ENCODE data around the gene ABCB8.
"Not testable (repeated sequence)": the region's sequence is repeated elsewhere in the genome, so short reads cannot be mapped to it uniquely, and the experiment has no call there.

ABCB8 gene

DNA sequence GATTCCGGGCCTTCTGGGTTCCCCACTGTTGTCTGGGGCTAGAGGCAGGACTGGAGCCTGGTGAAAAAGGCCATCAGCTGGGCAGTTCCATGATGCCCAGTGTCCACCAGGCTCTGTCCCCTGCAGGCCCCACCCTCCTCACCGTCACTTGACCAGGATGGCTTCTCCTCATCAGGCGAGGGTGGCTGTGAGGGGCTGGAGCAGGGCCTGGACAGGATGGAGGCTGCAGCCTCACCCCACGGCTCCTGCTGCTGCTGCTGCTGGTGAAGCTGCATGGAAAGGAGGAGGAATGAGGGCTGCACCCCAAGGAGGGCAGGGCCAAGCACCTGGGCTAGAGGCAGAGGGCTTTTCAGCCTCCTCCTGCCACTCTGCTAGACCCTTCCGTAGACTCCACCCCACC, 12.3 kb upstream of the ABCB8 start:
- DNase-seq, result no peak

- no peak for DNase-seq
Observed at GRCh38 chr7:151016505-151016904, 11.7 kb upstream of the ABCB8 start.

DNA sequence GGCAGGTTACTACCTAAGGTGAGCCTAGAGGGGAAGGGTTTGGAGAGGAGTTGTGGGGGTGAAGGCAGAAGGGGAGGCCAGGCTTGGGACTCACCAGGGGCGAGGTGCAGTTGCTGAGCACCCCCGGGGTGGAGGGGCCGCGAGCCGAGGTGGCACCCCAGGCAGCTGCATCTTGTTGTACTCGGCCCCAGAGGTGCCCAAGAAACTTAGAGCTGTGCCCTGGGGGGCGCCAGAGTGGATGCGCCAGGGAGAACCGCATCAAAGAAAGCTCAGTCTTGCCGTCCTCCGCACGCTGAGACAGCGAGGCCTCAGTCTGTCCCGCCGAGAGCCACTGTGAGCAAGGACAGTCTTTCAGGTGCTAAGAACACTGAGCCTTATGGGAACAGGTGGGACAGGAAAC, 11.3 kb upstream of the ABCB8 start:
- DNase-seq, result no peak

DNA sequence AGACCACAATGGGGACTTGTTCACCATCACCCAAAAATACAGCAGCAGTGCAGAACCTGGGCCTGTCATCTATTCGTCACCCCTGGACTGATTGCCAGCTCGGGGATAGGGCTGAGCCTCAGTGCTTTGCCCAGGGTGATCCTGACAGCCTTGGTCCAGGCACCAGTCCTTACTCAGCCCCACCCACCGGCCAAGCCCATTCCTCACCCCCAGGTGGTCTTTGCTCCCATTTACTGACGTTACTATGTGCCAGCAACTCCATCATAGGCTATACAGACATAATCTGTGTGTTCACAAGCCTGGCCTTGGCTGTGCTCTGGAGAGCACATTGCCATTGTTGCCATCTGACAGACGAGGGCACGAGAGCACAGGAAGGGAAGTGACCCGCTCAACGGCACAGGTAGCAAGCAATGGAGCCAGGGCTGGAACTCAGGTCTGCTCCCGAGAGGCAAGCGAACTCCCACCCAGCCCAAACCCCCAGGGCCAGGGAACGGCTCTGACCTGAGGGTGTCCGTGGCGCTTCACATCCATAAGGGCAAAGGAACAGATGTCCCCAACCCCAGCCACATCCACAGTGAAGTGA, 10.8 kb upstream of the ABCB8 start:
- DNase-seq, result no peak

- DNase-seq, result no peak
Observed at GRCh38 chr7:151017953-151018420, 10.3 kb upstream of the ABCB8 start.

DNA sequence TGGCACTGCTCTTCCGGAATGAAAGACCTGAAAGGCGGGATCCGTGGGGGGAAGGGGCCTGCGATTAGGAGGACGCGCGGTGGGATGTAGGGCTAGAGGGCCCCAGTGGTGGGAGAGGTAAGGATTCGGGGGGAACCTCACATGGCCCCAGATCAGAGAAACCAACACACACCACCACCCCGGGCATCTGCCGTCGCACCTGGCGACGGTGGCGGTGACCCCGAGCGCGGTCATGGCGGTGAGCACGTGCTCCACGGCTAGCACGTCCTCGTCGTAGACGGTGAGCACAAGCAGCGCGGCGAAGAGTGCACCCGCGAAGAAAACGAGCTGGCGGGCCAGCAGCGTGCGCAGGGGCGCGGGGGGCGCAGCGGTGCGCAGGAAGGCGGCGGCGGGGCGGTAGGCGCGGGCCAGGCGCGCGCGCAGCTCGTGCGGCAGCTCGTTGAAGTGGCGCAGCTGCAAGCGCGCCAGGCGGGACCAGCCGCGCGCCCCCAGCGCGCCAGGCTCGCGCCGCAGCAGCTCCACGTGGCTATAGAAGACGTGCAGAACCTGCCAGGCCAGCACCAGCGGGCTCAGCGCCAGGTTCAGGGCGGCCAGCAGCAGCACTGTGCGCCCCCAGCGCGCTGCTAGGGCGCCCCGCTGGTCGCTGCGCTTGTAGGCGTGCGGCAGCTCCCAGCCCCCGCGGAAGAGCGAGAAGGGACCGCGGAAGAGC, 9.7 kb upstream of the ABCB8 start:
- DNase-seq, result no peak

- DNase-seq, result no peak
Observed at GRCh38 chr7:151019130-151019447, 9.2 kb upstream of the ABCB8 start.

GRCh38 chr7:151020231-151020630, 8.0 kb upstream of the ABCB8 start:
- no peak for DNase-seq

DNA sequence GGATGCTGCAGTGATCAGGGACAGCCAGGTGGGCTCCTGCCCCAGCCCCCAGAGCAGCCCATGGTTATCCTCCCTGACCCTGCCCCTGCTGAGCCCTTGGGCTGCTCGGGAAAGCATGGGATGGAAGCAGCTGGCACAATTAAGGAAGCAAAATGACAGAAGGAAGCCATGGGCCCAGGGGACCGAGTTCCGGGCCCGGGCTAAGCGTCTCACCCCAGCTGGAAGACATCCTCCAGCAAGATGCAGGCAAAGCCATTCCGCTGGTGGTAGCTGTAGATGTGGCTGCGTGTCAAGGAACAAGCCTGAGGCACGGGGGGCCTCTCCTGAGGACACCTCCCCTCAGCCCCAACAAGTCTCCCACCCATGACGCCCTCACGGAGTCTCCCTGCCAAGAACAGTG, 5.0 kb upstream of the ABCB8 start:
- DNase-seq, result no peak

- DNase-seq, result no peak
Observed at GRCh38 chr7:151024435-151025056, 3.7 kb upstream of the ABCB8 start, which contains the start of gene ATG9B. TSS of gene ATG9B (minus strand) at chr7:151024494. CDS start at chr7:151024423, 71 bp downstream.

- no peak for DNase-seq
Observed at GRCh38 chr7:151025924-151026671, 2.2 kb upstream of the ABCB8 start.

- DNase-seq, result not testable (repeated sequence)
Observed at GRCh38 chr7:151026771-151027727, 1.2 kb upstream of the ABCB8 start.

DNA sequence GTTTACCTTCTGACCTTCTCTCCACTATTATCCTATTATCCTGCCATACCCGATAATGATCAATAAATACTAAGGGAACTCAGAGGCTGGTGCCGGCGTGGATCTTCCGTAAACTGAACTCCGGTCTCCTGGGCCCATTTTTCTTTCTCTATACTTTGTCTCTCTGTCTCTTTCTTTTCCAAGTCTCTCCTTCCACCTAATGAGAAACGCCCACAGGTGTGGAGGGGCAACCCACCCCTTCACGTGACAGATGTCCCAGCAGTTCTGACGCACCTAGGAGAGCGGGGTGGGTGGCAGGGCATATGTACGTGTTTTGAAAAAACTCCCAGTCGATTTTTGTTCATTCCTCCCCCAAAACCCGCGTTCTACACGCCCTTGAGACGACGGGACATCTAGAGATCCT, 521 bp upstream of the ABCB8 start:
- not testable (repeated sequence) for DNase-seq

DNA sequence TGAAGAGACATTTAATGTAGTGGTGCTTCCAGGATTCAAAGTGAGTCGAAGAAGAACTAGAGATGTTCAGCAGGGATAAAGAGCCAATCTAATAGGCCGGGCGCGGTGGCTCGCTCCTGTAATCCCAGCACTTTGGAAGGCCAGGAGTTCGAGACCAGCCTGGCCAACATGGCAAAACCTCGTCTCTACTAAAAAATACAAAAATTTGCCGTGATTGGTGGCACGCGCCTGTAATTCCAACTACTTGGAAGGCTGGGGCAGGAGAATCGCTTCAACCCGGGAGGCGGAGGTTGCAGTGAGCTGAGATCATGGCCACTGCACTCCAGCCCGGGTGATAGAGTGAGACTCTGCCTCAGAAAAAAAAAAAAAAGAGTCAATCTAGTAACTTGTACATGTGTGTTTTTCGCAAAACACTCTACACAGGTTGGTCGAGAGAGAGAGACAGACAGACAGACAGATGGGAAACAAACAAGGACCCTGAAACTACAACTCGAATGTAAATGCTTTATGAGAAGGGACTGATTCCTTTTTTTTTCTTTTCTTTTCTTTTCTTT, 775 bp downstream of the ABCB8 start:
- no peak for DNase-seq

GRCh38 chr7:151031011-151031410, 2.8 kb downstream of the ABCB8 start:
- DNase-seq, result no peak

GRCh38 chr7:151032936-151033863, 5.0 kb downstream of the ABCB8 start:
- no peak for DNase-seq

GRCh38 chr7:151033864-151034249, 5.6 kb downstream of the ABCB8 start:
- no peak for DNase-seq

DNA sequence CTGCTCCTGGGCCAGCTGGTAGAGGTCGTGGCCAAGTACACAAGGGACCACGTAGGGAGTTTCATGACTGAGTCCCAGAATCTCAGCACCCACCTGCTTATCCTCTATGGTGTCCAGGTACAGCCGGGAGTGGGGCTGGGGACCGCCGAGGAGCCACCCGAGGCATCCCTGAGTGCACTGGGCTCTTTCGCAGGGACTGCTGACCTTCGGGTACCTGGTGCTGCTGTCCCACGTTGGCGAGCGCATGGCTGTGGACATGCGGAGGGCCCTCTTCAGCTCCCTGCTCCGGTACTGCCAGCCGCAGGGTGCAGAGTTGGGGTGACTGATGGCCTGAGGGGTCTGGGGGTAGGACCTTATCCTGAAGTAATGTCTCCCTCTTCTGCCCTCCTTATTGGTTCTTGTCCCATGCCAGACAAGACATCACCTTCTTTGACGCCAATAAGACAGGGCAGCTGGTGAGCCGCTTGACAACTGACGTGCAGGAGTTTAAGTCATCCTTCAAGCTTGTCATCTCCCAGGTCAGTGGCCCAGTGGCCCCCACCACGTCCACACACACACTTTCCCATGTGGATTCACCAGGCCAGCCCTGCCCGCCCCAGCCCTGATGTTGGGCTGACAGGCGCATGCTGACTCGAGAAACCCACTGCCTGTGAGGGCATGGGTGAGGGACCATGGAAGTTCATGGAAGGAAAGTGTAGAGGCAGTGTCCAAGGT, 6.2 kb downstream of the ABCB8 start:
- DNase-seq, result no peak

DNA sequence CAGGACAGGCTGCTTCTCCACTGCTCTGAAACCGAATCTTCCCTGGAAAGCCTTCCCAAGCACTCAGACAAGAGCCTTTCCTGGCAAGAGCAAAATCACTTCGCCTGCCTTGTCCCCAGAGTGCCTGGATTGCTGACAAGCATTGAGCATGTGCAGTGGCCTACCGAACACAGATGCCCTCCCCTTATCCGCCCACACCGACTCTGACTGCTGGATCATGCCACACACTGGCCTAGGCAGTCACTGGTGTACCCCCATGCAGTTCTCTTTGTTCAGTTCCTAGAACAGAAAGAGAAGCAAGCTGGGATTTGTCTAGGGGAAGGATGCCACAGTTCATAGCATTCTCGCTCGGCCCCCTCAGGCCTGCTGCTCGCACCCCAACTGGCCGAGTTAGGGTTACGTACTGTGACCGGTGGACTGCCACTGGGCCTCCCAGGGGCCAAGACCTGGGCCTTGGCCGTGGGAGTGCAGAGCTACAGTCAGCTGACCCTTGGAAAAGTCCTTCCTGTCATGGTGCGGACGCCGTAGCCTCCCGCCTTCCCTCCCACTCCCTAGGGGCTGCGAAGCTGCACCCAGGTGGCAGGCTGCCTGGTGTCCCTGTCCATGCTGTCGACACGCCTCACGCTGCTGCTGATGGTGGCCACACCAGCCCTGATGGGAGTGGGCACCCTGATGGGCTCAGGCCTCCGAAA, 6.9 kb downstream of the ABCB8 start:
- no peak for DNase-seq

DNA sequence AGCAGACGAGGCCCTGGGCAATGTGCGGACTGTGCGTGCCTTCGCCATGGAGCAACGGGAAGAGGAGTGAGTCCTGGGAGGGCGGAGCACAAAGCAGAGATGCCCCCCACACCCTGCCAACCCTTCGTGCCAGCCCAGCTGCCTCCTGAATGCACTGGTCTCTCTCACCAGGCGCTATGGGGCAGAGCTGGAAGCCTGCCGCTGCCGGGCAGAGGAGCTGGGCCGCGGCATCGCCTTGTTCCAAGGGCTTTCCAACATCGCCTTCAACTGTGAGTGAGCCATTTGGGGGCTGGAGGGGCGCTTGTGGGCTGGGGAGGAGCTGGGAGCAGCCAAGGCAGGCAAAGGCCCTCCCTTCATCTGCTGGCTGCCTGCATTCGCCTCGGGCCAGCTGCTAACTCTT, 7.7 kb downstream of the ABCB8 start:
- DNase-seq, result no peak

Data from T1000 (cell line).